H9 (cell line): ENCODE data around the gene ALDH2. TPM values are rescaled to one million over a fixed set of nuclear protein-coding genes. Genes with fewer than 3 reads are reported as not detected.
A peak's percentile ranks its signal among the peaks of the same experiment; 100 is the strongest.

Experiments
- DNase-seq: peaks from one replicate; pipeline ENCODE4 v3.0.0-alpha.2; 2017
- H2AFZ ChIP-seq: one replicate; pipeline ENCODE4 v1.6.1; 2013; ENCODE audit warnings: mild to moderate bottlenecking, low read length, control low read depth, moderate library complexity
- H2AK5ac ChIP-seq: 2 replicates; pipeline ENCODE4 v1.6.1; 2013; ENCODE audit warnings: low read length, control low read depth, mixed read lengths; ENCODE audit not compliant: insufficient read length
- H2BK120ac ChIP-seq: one replicate; pipeline ENCODE4 v1.6.1; 2013; ENCODE audit warnings: low read depth, mild to moderate bottlenecking, low read length, control low read depth, inconsistent platforms; ENCODE audit not compliant: poor library complexity, severe bottlenecking
- H2BK12ac ChIP-seq: 2 replicates; pipeline ENCODE4 v1.6.1; 2013; ENCODE audit warnings: low read length, control low read depth, mixed read lengths, low read depth; ENCODE audit not compliant: insufficient read length
- H2BK15ac ChIP-seq: 2 replicates; pipeline ENCODE4 v1.6.1; 2013; ENCODE audit warnings: low read depth, low read length, control low read depth
- H2BK20ac ChIP-seq: one replicate; pipeline ENCODE4 v1.6.1; 2013; ENCODE audit warnings: low read depth, mild to moderate bottlenecking, low read length, control low read depth, inconsistent platforms; ENCODE audit not compliant: poor library complexity, severe bottlenecking
- H2BK5ac ChIP-seq: 2 replicates; pipeline ENCODE4 v1.6.1; 2013; ENCODE audit warnings: low read length, control low read depth, mixed read lengths; ENCODE audit not compliant: insufficient read length
- H3K14ac ChIP-seq: 2 replicates; pipeline ENCODE4 v1.6.1; 2013; ENCODE audit warnings: low read length, control low read depth; ENCODE audit not compliant: insufficient read depth
- H3K18ac ChIP-seq: 2 replicates; pipeline ENCODE4 v1.6.1; 2013; ENCODE audit warnings: low read depth, mild to moderate bottlenecking, mixed read lengths, low read length, control low read depth; ENCODE audit not compliant: insufficient read length
- H3K23ac ChIP-seq: 2 replicates; pipeline ENCODE4 v1.6.1; 2013; ENCODE audit warnings: low read length, control low read depth, mixed read lengths, low read depth; ENCODE audit not compliant: insufficient read length
- H3K23me2 ChIP-seq: 2 replicates; pipeline ENCODE4 v1.6.1; 2013; ENCODE audit warnings: low read depth, mild to moderate bottlenecking, mixed read lengths, low read length, control low read depth; ENCODE audit not compliant: insufficient read length, poor library complexity, severe bottlenecking
- H3K27ac ChIP-seq: 2 replicates; pipeline ENCODE4 v1.5.1; 2013; ENCODE audit warnings: low read length, control low read depth, mixed read lengths, low read depth; ENCODE audit not compliant: insufficient read length
- H3K27me3 ChIP-seq: 2 replicates; pipeline ENCODE4 v1.6.1; 2013; ENCODE audit warnings: low read length, control low read depth, inconsistent platforms; ENCODE audit not compliant: insufficient read depth
- H3K4ac ChIP-seq: 2 replicates; pipeline ENCODE4 v1.6.1; 2013; ENCODE audit warnings: low read depth, mild to moderate bottlenecking, control low read depth, inconsistent platforms, low read length, moderate library complexity
- H3K4me1 ChIP-seq: 2 replicates; pipeline ENCODE4 v1.6.1; 2013; ENCODE audit warnings: low read length, control low read depth, inconsistent platforms; ENCODE audit not compliant: insufficient read depth
- H3K4me2 ChIP-seq: 2 replicates; pipeline ENCODE4 v1.6.1; 2013; ENCODE audit warnings: low read length, control low read depth, mixed read lengths; ENCODE audit not compliant: insufficient read length, insufficient read depth
- H3K56ac ChIP-seq: 2 replicates; pipeline ENCODE4 v1.6.1; 2013; ENCODE audit warnings: low read depth, mild to moderate bottlenecking, mixed read lengths, low read length, control low read depth; ENCODE audit not compliant: insufficient read length
- H3K79me1 ChIP-seq: 2 replicates; pipeline ENCODE4 v1.6.1; 2013; ENCODE audit warnings: low read depth, mild to moderate bottlenecking, moderate library complexity, low read length, control low read depth, inconsistent platforms; ENCODE audit not compliant: insufficient read depth, poor library complexity, severe bottlenecking
- H3K79me2 ChIP-seq: 2 replicates; pipeline ENCODE4 v1.6.1; 2013; ENCODE audit warnings: low read length, control low read depth, inconsistent platforms; ENCODE audit not compliant: insufficient read depth
- H3K9ac ChIP-seq: 2 replicates; pipeline ENCODE4 v1.6.1; 2013; ENCODE audit warnings: low read length, control low read depth, mixed read lengths; ENCODE audit not compliant: insufficient read length; ENCODE audit errors: extremely low read depth
- H3K9me3 ChIP-seq: one replicate; pipeline ENCODE4 v1.6.1; 2013; ENCODE audit warnings: low read depth, low read length, inconsistent platforms; ENCODE audit not compliant: control insufficient read depth
- H3T11ph ChIP-seq: one replicate; pipeline ENCODE4 v1.6.1; 2013; ENCODE audit warnings: mild to moderate bottlenecking, low read length, control low read depth, inconsistent platforms
- H4K20me1 ChIP-seq: one replicate; pipeline ENCODE4 v1.6.1; 2013; ENCODE audit not compliant: control insufficient read depth, insufficient read length, insufficient read depth
- H4K5ac ChIP-seq: 2 replicates; pipeline ENCODE4 v1.6.1; 2013; ENCODE audit warnings: low read depth, mild to moderate bottlenecking, mixed read lengths, low read length, control low read depth; ENCODE audit not compliant: insufficient read length
- H4K8ac ChIP-seq: replicated peaks from 2 replicates; pipeline ENCODE4 v1.6.1; 2013; ENCODE audit warnings: low read length, control low read depth, mixed read lengths, low read depth; ENCODE audit not compliant: insufficient read length
- H4K91ac ChIP-seq: 2 replicates; pipeline ENCODE4 v1.6.1; 2013; ENCODE audit warnings: low read depth, mild to moderate bottlenecking, moderate library complexity, mixed read lengths, low read length, control low read depth; ENCODE audit not compliant: insufficient read length
- H3K27ac Mint-ChIP-seq, 3 experiments: 2 replicates in 2 of 3; 3 replicates in 1 of 3; pipeline ENCODE4 v1.8.0; 2020 to 2021; ENCODE audit warnings: mixed read lengths in 3 of 3, mild to moderate bottlenecking in 1 of 3, moderate library complexity in 1 of 3
- H3K27me3 Mint-ChIP-seq: 2 replicates; pipeline ENCODE4 v1.8.0; 2021; ENCODE audit warnings: low read depth, mild to moderate bottlenecking, moderate library complexity, mixed read lengths
- H3K36me3 Mint-ChIP-seq, 3 experiments: 2 replicates in 2 of 3; 3 replicates in 1 of 3; pipeline ENCODE4 v1.8.0; 2020 to 2021; ENCODE audit warnings: low read depth in 3 of 3, mixed read lengths in 3 of 3; ENCODE audit not compliant: insufficient read depth in 1 of 3
- H3K4me1 Mint-ChIP-seq, 2 experiments: 2 replicates each; pipeline ENCODE4 v1.8.0; 2020; ENCODE audit warnings: mixed read lengths in 2 of 2
- H3K4me3 Mint-ChIP-seq, 2 experiments: 2 replicates in 1 of 2; 3 replicates in 1 of 2; pipeline ENCODE4 v1.8.0; 2020 to 2021; ENCODE audit warnings: mild to moderate bottlenecking in 2 of 2, mixed read lengths in 2 of 2, moderate library complexity in 1 of 2
- H3K9me3 Mint-ChIP-seq, 2 experiments: 2 replicates in 1 of 2; 3 replicates in 1 of 2; pipeline ENCODE4 v1.8.0; 2020; ENCODE audit warnings: mild to moderate bottlenecking in 2 of 2, mixed read lengths in 2 of 2, moderate library complexity in 1 of 2
- WGBS: extraction: QIAGEN DNeasy Blood & Tissue Kit; methylation state at CpG from one replicate; pipeline ENCODE4 v1.1.7; 2013; ENCODE audit warnings: missing lambda C conversion rate, low lambda C conversion rate, mixed read lengths; ENCODE audit not compliant: insufficient read length; ENCODE audit errors: extremely low coverage; 5-methylcytosine and 5-hydroxymethylcytosine counted together
- total RNA-seq: library from RNA; stranded (reverse); gene quantifications from 2 replicates; pipeline ENCODE4 v1.2.1, GENCODE V29; 2021
- TF ChIP-seq, protein P1 (sequence below): fragments of 200-600 bp; sonication (generic); conservative IDR thresholded peaks from 3 replicates; pipeline ENCODE4 v1.8.0; 2021; ENCODE audit warnings: antibody characterized with exemption, mild to moderate bottlenecking

The ALDH2 gene
- total RNA-seq, 1 experiment from 2014 or later: 44.0 TPM

DNA sequence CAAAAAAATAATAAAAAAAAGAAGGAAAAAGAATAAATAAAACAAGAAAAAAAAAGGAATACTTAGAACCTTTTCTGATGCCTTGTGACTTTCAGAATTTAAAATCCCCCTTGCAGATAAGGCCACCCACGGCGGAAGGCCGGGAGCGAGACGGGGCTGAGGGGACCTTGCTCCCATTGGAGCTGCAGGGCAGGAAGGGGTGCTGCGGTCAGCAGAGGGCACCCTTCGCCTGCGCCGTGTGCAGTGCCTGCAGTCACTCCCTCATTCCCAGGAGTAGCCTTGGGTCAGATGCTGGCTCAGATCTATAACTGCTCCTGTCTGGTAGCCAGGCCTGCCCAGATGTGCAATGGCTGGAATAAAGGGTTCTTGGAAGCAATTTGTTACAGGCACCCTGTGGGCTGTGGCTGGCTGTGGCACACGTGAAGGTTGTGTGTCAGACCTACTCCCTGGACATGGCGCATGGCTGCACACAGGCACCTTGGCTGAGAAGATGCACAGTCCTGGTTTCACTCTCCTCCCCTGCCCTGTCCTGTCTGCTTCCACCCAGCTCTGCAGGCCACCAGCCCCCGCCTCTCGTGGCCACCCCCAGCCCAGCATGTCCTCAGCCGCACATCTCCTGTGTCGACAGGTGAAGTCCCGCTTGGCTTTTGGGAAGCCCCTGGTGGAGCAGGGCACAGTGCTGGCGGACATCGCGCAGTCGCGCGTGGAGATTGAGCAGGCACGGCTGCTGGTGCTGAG, 13.4 kb upstream of the ALDH2 start:
- DNase-seq: peak; percentile 80

More for the DNA sequence above, 13.4 kb upstream of the ALDH2 start:
- Mint-ChIP-seq H3K9me3 (no peaks in the 10 kb centered on the region), H3K27me3 (no peaks in the 10 kb centered on the region), H3K4me1 (peaks cover 9 to 17% of the 10 kb centered on the region in 2 experiments), H3K27ac (peak overlapping the region in 2 of 3 experiments; percentile 40 to 72; a peak in 2 of 7 replicates), H3K4me3 (no peak overlapping the region), H3K36me3 (peaks cover 3 to 12% (median 10%) of the 10 kb centered on the region in 3 experiments; a peak in 5 of 7 replicates)
- TF ChIP-seq, protein P1, sequence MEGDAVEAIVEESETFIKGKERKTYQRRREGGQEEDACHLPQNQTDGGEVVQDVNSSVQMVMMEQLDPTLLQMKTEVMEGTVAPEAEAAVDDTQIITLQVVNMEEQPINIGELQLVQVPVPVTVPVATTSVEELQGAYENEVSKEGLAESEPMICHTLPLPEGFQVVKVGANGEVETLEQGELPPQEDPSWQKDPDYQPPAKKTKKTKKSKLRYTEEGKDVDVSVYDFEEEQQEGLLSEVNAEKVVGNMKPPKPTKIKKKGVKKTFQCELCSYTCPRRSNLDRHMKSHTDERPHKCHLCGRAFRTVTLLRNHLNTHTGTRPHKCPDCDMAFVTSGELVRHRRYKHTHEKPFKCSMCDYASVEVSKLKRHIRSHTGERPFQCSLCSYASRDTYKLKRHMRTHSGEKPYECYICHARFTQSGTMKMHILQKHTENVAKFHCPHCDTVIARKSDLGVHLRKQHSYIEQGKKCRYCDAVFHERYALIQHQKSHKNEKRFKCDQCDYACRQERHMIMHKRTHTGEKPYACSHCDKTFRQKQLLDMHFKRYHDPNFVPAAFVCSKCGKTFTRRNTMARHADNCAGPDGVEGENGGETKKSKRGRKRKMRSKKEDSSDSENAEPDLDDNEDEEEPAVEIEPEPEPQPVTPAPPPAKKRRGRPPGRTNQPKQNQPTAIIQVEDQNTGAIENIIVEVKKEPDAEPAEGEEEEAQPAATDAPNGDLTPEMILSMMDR: peak; percentile 95
- H3K4ac ChIP-seq: no peak overlapping the region
- no peak overlapping the region for H2BK15ac ChIP-seq
- no peak overlapping the region for H2BK120ac ChIP-seq
- H3K56ac ChIP-seq: no peak overlapping the region
- no peaks in the 10 kb centered on the region for H3K79me1 ChIP-seq
- H4K20me1 ChIP-seq: no peaks in the 10 kb centered on the region
- H2BK5ac ChIP-seq: no peak overlapping the region
- no peak overlapping the region for H3T11ph ChIP-seq
- no peak overlapping the region for H3K9ac ChIP-seq
- no peak overlapping the region for H2BK20ac ChIP-seq
- no peak overlapping the region for H4K5ac ChIP-seq
- H3K23ac ChIP-seq: no peak overlapping the region
- no peak overlapping the region for H4K91ac ChIP-seq
- H3K18ac ChIP-seq: no peak overlapping the region
- no peak overlapping the region for H2BK12ac ChIP-seq
- H3K4me1 ChIP-seq: no peaks in the 10 kb centered on the region
- no peaks in the 10 kb centered on the region for H3K79me2 ChIP-seq
- no CpG with 5 or more reads among the region's 23 CpGs for WGBS
- H2AK5ac ChIP-seq: no peak overlapping the region
- no peaks in the 10 kb centered on the region for H3K23me2 ChIP-seq
- no peak overlapping the region for H2AFZ ChIP-seq
- no peak overlapping the region for H3K14ac ChIP-seq
- H4K8ac ChIP-seq: no peak overlapping the region
- no peaks in the 10 kb centered on the region for H3K27me3 ChIP-seq
- H3K4me2 ChIP-seq: no peak overlapping the region
- no peak overlapping the region for H3K27ac ChIP-seq
- H3K9me3 ChIP-seq: no peaks in the 10 kb centered on the region
